ENCODE results near the gene EFL1. TPM values are rescaled to one million over a fixed set of nuclear protein-coding genes. Genes with fewer than 3 reads are reported as not detected.
A peak's percentile ranks its signal among the peaks of the same experiment; 100 is the strongest.

The EFL1 gene
- polyA plus RNA-seq, 1 donor (not counting 4 experiments of a cell fraction or from before 2014, with no cell fraction given), result 32.0 TPM

DNA sequence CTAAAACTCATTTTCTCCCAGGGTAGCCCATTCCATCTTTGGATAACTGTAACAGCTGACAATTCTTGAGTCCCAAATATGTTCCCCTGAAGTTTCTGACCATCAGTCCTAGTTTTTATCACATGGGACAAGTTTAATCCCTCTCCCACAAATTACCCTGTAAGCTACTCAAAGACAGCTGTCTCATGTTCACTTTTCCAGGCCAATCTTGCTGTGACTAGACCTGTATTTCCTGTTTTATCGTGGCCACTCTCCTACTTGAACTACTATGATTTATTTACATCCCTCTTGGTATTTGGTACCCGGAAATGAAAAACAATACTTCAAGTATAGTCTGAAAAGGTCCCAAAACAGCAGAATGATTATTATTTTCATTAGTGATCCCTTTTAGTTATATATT, 121.6 kb downstream of the EFL1 start:
- Histone ChIP-seq H3K79me2 (ENCODE audit: control insufficient read depth, insufficient read depth, low read length) (no peaks in the 10 kb centered on the region), H3K4me3 (ENCODE audit: control insufficient read depth in 2 of 3, extremely low read depth in 1 of 3, insufficient read depth in 2 of 3, low read depth in 1 of 3, low read length in 3 of 3) (no peak overlapping the region), H3K27me3 (ENCODE audit: control insufficient read depth, extremely low read depth, insufficient read depth, low read length) (no peaks in the 10 kb centered on the region), H4K20me1 (ENCODE audit: control insufficient read depth, extremely low read depth, insufficient read depth, low read length) (no peaks in the 10 kb centered on the region), H3K36me3 (ENCODE audit: control insufficient read depth in 2 of 2, extremely low read depth in 1 of 2, insufficient read depth in 2 of 2, low read length in 2 of 2) (peaks cover 3 to 13% of the 10 kb centered on the region in 2 experiments), H3K9ac (ENCODE audit: control insufficient read depth, extremely low read depth, insufficient read depth, low read length) (no peak overlapping the region), H3K9me1 (ENCODE audit: control insufficient read depth, extremely low read depth, insufficient read depth, low read length) (no peaks in the 10 kb centered on the region), H3K9me3 (ENCODE audit: control insufficient read depth, low read depth, low read length) (no peaks in the 10 kb centered on the region), H3K4me2 (ENCODE audit: control insufficient read depth, extremely low read depth, insufficient read depth, low read depth, low read length) (peak overlapping the region; percentile 27), H2AFZ (ENCODE audit: control insufficient read depth, low read length) (no peak overlapping the region), H3K27ac (ENCODE audit: control insufficient read depth, insufficient read depth, low read length) (peak overlapping the region; percentile 10), H3K4me1 (ENCODE audit: control insufficient read depth, extremely low read depth, insufficient read depth, low read length) (peaks cover 12% of the 10 kb centered on the region)
- peak; percentile 74 for FAIRE-seq
- TF ChIP-seq CTCF (optimal IDR thresholded peaks at IDR 0.05 in 1 of 3, IDR thresholded peaks at IDR 0.05 in 1 of 3, conservative IDR thresholded peaks at IDR 0.05 in 1 of 3; ENCODE audit: extremely low read depth in 1 of 3, insufficient read depth in 2 of 3, low read length in 3 of 3), result no peak
- TF ChIP-seq EZH2 (IDR thresholded peaks at IDR 0.05; ENCODE audit: low read length), result no peak
- dilution Hi-C loops (cut with MboI; ENCODE audit: extremely low pct_ligation_motif_present, low sequenced_read_pairs), result no loop called here
- DNase-seq (ENCODE audit: low read depth, low spot score), result no peak

DNA sequence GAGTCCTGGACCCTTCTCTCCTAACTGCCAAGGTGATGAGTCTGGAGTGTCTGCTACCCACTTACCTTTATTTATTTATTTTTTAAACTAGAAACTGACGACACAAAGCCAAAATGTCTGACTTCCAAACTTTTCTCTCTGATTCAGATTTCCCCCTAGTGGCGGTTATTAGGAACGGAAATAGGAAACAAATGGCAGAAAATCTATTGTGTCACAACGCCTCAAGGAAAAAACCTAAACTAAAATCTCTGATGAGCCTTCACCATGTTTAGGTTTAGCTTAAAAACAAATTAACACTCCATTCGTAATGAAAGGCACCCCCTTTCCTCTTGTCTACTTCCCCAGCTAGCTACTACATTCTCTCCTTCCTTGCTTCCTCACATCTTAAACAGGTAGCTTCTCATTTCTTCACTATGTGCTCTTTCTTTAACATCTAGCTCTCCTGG, 122.7 kb downstream of the EFL1 start:
- no peak overlapping the region for H3K9ac ChIP-seq (ENCODE audit: control insufficient read depth, extremely low read depth, insufficient read depth, low read length)
- H4K20me1 ChIP-seq (ENCODE audit: control insufficient read depth, extremely low read depth, insufficient read depth, low read length), result no peaks in the 10 kb centered on the region
- H3K4me1 ChIP-seq (ENCODE audit: control insufficient read depth, extremely low read depth, insufficient read depth, low read length), result peaks cover 12% of the 10 kb centered on the region
- H3K9me3 ChIP-seq (ENCODE audit: control insufficient read depth, low read depth, low read length), result no peaks in the 10 kb centered on the region
- H3K4me3 ChIP-seq (ENCODE audit: control insufficient read depth in 2 of 3, extremely low read depth in 1 of 3, insufficient read depth in 2 of 3, low read depth in 1 of 3, low read length in 3 of 3), result no peak overlapping the region
- no peaks in the 10 kb centered on the region for H3K27me3 ChIP-seq (ENCODE audit: control insufficient read depth, extremely low read depth, insufficient read depth, low read length)
- peak in 2 of 3 experiments; percentile 55 to 56 for TF ChIP-seq CTCF (optimal IDR thresholded peaks at IDR 0.05 in 1 of 3, IDR thresholded peaks at IDR 0.05 in 1 of 3, conservative IDR thresholded peaks at IDR 0.05 in 1 of 3; ENCODE audit: extremely low read depth in 1 of 3, insufficient read depth in 2 of 3, low read length in 3 of 3)
- TF ChIP-seq EZH2 (IDR thresholded peaks at IDR 0.05; ENCODE audit: low read length), result no peak
- FAIRE-seq, result no peak
- H3K27ac ChIP-seq (ENCODE audit: control insufficient read depth, insufficient read depth, low read length), result no peak overlapping the region
- dilution Hi-C loops (cut with MboI; ENCODE audit: extremely low pct_ligation_motif_present, low sequenced_read_pairs), result no loop called here
- DNase-seq (ENCODE audit: low read depth, low spot score), result no peak
- H2AFZ ChIP-seq (ENCODE audit: control insufficient read depth, low read length), result peak overlapping the region; percentile 63
- no peaks in the 10 kb centered on the region for H3K9me1 ChIP-seq (ENCODE audit: control insufficient read depth, extremely low read depth, insufficient read depth, low read length)
- H3K79me2 ChIP-seq (ENCODE audit: control insufficient read depth, insufficient read depth, low read length), result no peaks in the 10 kb centered on the region
- peaks cover 3 to 13% of the 10 kb centered on the region in 2 experiments for H3K36me3 ChIP-seq (ENCODE audit: control insufficient read depth in 2 of 2, extremely low read depth in 1 of 2, insufficient read depth in 2 of 2, low read length in 2 of 2)
- no peak overlapping the region for H3K4me2 ChIP-seq (ENCODE audit: control insufficient read depth, extremely low read depth, insufficient read depth, low read depth, low read length)
